Measurements from ENCODE around the gene CDHR3.

- no peak for TF ChIP-seq CTCF (IDR thresholded peaks at IDR 0.05)
- TF ChIP-seq POLR2AphosphoS5 (IDR thresholded peaks at IDR 0.05), result no peak
- TF ChIP-seq POLR2A (IDR thresholded peaks at IDR 0.05), result no peak
Observed at GRCh38 chr7:106012184-106012583, 49.1 kb downstream of the CDHR3 start.

Measured in prostate gland (tissue), 2 donors.